ENCODE results near the gene ZNF831.

ZNF831 gene

GRCh38 chr20:59157961-59158541, 5.6 kb upstream of the ZNF831 start:
- DNase-seq = no peak

GRCh38 chr20:59158673-59159072, 4.9 kb upstream of the ZNF831 start:
- DNase-seq = no peak

- no peak for DNase-seq
Observed at GRCh38 chr20:59159091-59159490, 4.5 kb upstream of the ZNF831 start.

- peak; percentile 53 for DNase-seq
Observed at GRCh38 chr20:59159493-59160376, 3.9 kb upstream of the ZNF831 start.

GRCh38 chr20:59160389-59161115, 3.1 kb upstream of the ZNF831 start:
- no peak for DNase-seq

GRCh38 chr20:59161721-59162120, 1.9 kb upstream of the ZNF831 start:
- no peak for DNase-seq

- DNase-seq = no peak
Observed at GRCh38 chr20:59164686-59165391, 1.2 kb downstream of the ZNF831 start.

- no peak for DNase-seq
Observed at GRCh38 chr20:59165396-59165795, 1.8 kb downstream of the ZNF831 start.

- DNase-seq = no peak
Observed at GRCh38 chr20:59165891-59166709, 2.5 kb downstream of the ZNF831 start.

GRCh38 chr20:59170406-59171349, 7.1 kb downstream of the ZNF831 start:
- no peak for DNase-seq

GRCh38 chr20:59171986-59172385, 8.4 kb downstream of the ZNF831 start:
- no peak for DNase-seq

GRCh38 chr20:59173938-59174491, 10.4 kb downstream of the ZNF831 start:
- no peak for DNase-seq

- DNase-seq = no peak
Observed at GRCh38 chr20:59175002-59175401, 11.4 kb downstream of the ZNF831 start.

GRCh38 chr20:59175861-59176260, 12.2 kb downstream of the ZNF831 start:
- DNase-seq = no peak

- no peak for DNase-seq
Observed at GRCh38 chr20:59176812-59177211, 13.2 kb downstream of the ZNF831 start.

- no peak for DNase-seq
Observed at GRCh38 chr20:59177266-59178250, 13.9 kb downstream of the ZNF831 start.

- no peak for DNase-seq
Observed at GRCh38 chr20:59178983-59179595, 15.5 kb downstream of the ZNF831 start.

GRCh38 chr20:59179988-59180387, 16.4 kb downstream of the ZNF831 start:
- no peak for DNase-seq

- no peak for DNase-seq
Observed at GRCh38 chr20:59181936-59182335, 18.3 kb downstream of the ZNF831 start.

Data from DMS79 treated with DMSO at 0.1 percent for 48 hours (cell line).